Neural progenitor cell (in vitro differentiated cells): ENCODE data around the gene VOPP1.
"Not testable (repeated sequence)": the region's sequence is repeated elsewhere in the genome, so short reads cannot be mapped to it uniquely, and the experiment has no call there.

Source experiments
- CTCF ChIP-seq: fragments of 200-600 bp; sonication (generic); IDR thresholded peaks from 2 replicates; pipeline ENCODE4 v1.5.1; 2017; ENCODE audit warnings: antibody characterized with exemption, mild to moderate bottlenecking
- EZH2 ChIP-seq: fragments of 200-600 bp; sonication (generic); IDR thresholded peaks from 2 replicates; pipeline ENCODE4 v1.6.1; 2017; ENCODE audit warnings: antibody characterized with exemption, mild to moderate bottlenecking, moderate library complexity
- EZH2phosphoT487 ChIP-seq: fragments of 200-600 bp; sonication (generic); IDR thresholded peaks from 2 replicates; pipeline ENCODE4 v1.6.1; 2017; ENCODE audit warnings: antibody characterized with exemption

DNA sequence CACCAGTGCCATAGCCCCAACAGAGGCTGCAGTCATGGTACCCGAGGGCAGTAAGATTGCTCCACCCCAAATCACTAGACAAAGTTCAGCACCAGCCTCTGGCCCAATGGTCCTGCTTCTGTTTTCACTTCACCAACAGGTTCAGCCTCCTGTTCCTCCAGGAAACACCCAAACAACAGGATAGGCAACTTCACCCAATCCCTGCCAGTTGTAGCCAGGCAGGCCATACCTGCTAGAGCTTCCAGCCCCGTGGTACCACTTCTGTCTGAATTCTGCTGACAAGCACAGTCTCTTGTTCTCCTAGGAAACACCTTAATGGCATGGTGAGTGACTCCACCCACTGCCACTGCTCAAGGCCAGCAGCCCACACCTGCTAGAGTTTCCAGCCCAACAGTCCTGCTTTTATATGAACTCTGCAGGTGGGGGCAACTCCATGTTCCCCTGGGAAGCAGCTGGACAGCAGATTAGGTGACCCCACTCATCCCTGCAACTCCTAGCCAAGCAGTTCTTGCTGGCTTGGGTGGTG, 25.0 kb upstream of the VOPP1 start:
- TF ChIP-seq CTCF, EZH2, EZH2phosphoT487: not testable (repeated sequence)
